GM23338 (cell line): ENCODE data around the gene IGSF8. TPM values are rescaled to one million over a fixed set of nuclear protein-coding genes. Genes with fewer than 3 reads are reported as not detected.

Source experiments
- ATAC-seq: fragments of 200-7000 bp; cut with Tn5 transposase; 3 replicates; pipeline ENCODE4 v1.9.1; 2020
- DNase-seq: peaks from one replicate; pipeline ENCODE4 v3.0.0-alpha.2; 2015; ENCODE audit warnings: low spot score
- H2AFZ ChIP-seq: fragments of 200-600 bp; sonication (generic); 2 replicates; pipeline ENCODE4 v1.8.0; 2016; ENCODE audit warnings: antibody characterized with exemption, mild to moderate bottlenecking, moderate library complexity
- H3F3A ChIP-seq: fragments of 200-600 bp; sonication (generic); replicated peaks from 2 replicates; pipeline ENCODE4 v1.8.0; 2017; ENCODE audit warnings: antibody characterized with exemption, mixed run types, low read depth
- H3K27ac ChIP-seq: fragments of 200-600 bp; sonication (generic); 2 replicates; pipeline ENCODE4 v1.6.1; 2016; ENCODE audit warnings: low read depth
- H3K27me3 ChIP-seq: fragments of 200-600 bp; sonication (generic); 2 replicates; pipeline ENCODE4 v1.8.0; 2016; ENCODE audit warnings: mild to moderate bottlenecking, mixed run types, moderate library complexity; ENCODE audit not compliant: insufficient read depth
- H3K36me3 ChIP-seq: fragments of 200-600 bp; sonication (generic); 2 replicates; pipeline ENCODE4 v1.8.0; 2016; ENCODE audit warnings: mild to moderate bottlenecking; ENCODE audit not compliant: insufficient read depth
- H3K4me1 ChIP-seq: fragments of 200-600 bp; sonication (generic); 2 replicates; pipeline ENCODE4 v1.8.0; 2016; ENCODE audit warnings: mild to moderate bottlenecking, moderate library complexity; ENCODE audit not compliant: insufficient read depth
- H3K4me2 ChIP-seq: fragments of 200-600 bp; sonication (generic); 2 replicates; pipeline ENCODE4 v1.7.1; 2017; ENCODE audit warnings: mixed run types
- H3K4me3 ChIP-seq: fragments of 200-600 bp; sonication (generic); 2 replicates; pipeline ENCODE4 v1.6.1; 2016; ENCODE audit warnings: mixed run types
- H3K79me2 ChIP-seq: fragments of 200-600 bp; sonication (generic); replicated peaks from 2 replicates; pipeline ENCODE4 v1.8.0; 2017; ENCODE audit warnings: mild to moderate bottlenecking; ENCODE audit not compliant: insufficient read depth
- H3K9me2 ChIP-seq: fragments of 200-600 bp; sonication (generic); 2 replicates; pipeline ENCODE4 v1.8.0; 2017; ENCODE audit not compliant: insufficient read depth
- H4K20me1 ChIP-seq: fragments of 200-600 bp; sonication (generic); replicated peaks from 2 replicates; pipeline ENCODE4 v1.8.0; 2017; ENCODE audit warnings: mild to moderate bottlenecking; ENCODE audit not compliant: insufficient read depth
- H3K27ac Mint-ChIP-seq: 2 replicates; pipeline ENCODE4 v1.8.0; 2020; ENCODE audit warnings: inconsistent platforms, mild to moderate bottlenecking, moderate library complexity, mixed read lengths
- H3K27me3 Mint-ChIP-seq: 3 replicates; pipeline ENCODE4 v1.8.0; 2022; ENCODE audit warnings: low read depth, mild to moderate bottlenecking, moderate library complexity, mixed read lengths, inconsistent platforms; ENCODE audit not compliant: insufficient read depth, poor library complexity
- H3K36me3 Mint-ChIP-seq: 3 replicates; pipeline ENCODE4 v1.8.0; 2021; ENCODE audit warnings: low read depth, mild to moderate bottlenecking, inconsistent platforms, moderate library complexity, mixed read lengths
- H3K4me1 Mint-ChIP-seq: 3 replicates; pipeline ENCODE4 v1.8.0; 2020; ENCODE audit warnings: mild to moderate bottlenecking, inconsistent platforms, mixed read lengths
- H3K4me3 Mint-ChIP-seq: 3 replicates; pipeline ENCODE4 v1.8.0; 2021; ENCODE audit warnings: moderate library complexity, mild to moderate bottlenecking, inconsistent platforms, mixed read lengths
- H3K9me3 Mint-ChIP-seq: 3 replicates; pipeline ENCODE4 v1.8.0; 2020; ENCODE audit warnings: moderate library complexity, mild to moderate bottlenecking, inconsistent platforms, mixed read lengths
- STAT1 ChIP-seq: IDR thresholded peaks from one replicate; pipeline ENCODE4 v1.6.1; 2016; ENCODE audit warnings: antibody characterized with exemption; ENCODE audit not compliant: unreplicated experiment
- polyA plus RNA-seq: library from polyadenylated mRNA; unstranded; fragments of >200 nt; fragmentation: Nextera tagmentation; extraction: Ambion mirVana; gene quantifications from 2 replicates; pipeline ENCODE4 v1.2.1, GENCODE V29; 2016
- total RNA-seq: library from RNA; depleted of rRNA; stranded (reverse); fragments of >200 nt; shearing (Covaris generic); gene quantifications from 2 replicates; pipeline ENCODE4 v1.2.3, GENCODE V29; 2014
- TF ChIP-seq, protein P1 (sequence below): fragments of 250-450 bp; sonication (Bioruptor Pico); IDR thresholded peaks from 2 replicates; pipeline ENCODE4 v1.5.0; 2020; ENCODE audit warnings: mild to moderate bottlenecking, moderate library complexity

IGSF8 gene
- total and polyA plus RNA-seq, 2 experiments from 2014 or later = 38.4 to 120 TPM

DNA sequence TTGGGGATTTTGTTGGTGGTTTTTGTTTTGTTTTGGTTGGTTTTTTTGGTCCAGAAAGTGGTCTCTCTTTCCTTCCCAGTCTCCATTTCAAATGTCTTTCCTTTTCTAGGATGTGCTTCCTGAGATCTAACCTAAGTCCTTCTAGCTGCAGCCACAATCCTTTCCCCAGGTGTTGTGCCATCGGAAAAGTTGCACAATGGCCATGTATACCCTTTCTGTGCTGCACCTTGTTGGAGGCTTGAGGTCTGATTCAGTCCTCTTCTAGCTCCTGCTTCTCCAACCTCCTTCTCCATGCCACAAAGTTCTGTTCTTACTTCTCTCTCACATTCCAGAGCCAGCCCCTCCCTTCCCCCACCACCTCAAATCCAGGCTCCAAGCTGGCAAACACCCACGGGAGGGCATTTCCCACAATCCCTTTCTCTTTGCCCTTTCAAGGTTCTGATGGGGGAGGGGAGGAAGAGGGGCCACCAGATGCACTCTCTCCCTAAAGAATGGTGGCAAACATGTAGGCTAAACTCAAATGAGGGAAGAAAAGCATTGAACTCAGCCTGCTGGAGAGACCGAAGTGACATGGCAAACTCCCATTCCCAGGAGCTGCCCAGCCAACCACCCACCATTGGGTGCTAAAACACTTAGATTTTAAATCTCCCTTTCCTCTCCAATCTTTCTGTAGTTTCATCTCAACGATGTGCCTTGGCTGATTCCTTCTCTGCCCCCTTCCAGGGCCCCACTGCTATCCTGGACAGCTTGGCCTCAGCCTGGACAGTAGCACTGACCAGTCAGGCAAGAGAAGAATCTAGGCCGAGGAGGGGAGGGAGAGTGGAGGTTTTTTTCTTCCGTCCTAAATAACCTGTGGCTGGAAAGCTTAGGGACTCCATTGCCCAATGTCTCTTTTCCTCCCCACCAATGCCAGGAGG is 31.3 kb downstream of the IGSF8 start:
- ATAC-seq = no peak
- peaks cover 28% of the 10 kb centered on the region for H3K27me3 ChIP-seq

More for the DNA sequence above, 31.3 kb downstream of the IGSF8 start:
- Histone ChIP-seq H3K9me2 (no peaks in the 10 kb centered on the region), H3K4me3 (0 out of 2 replicates have a peak overlapping the region, but pooled peaks have one; percentile 15), H3F3A (peaks cover 4% of the 10 kb centered on the region; the same call in 1 of the 2 replicates), H3K79me2 (no peaks in the 10 kb centered on the region), H2AFZ (no peak overlapping the region), H4K20me1 (no peaks in the 10 kb centered on the region), H3K27ac (no peak overlapping the region), H3K4me2 (peak overlapping the region; percentile 62), H3K4me1 (peaks cover 29% of the 10 kb centered on the region), H3K36me3 (no peaks in the 10 kb centered on the region)
- Mint-ChIP-seq H3K4me1 (peaks cover 35% of the 10 kb centered on the region), H3K36me3 (no peaks in the 10 kb centered on the region), H3K27me3 (peaks cover 16% of the 10 kb centered on the region), H3K4me3 (no peak overlapping the region), H3K27ac (no peak overlapping the region; the same call in 1 of the 2 replicates), H3K9me3 (no peaks in the 10 kb centered on the region; the same call in 2 of the 3 replicates)
- no peak for TF ChIP-seq STAT1
- TF ChIP-seq, protein P1, sequence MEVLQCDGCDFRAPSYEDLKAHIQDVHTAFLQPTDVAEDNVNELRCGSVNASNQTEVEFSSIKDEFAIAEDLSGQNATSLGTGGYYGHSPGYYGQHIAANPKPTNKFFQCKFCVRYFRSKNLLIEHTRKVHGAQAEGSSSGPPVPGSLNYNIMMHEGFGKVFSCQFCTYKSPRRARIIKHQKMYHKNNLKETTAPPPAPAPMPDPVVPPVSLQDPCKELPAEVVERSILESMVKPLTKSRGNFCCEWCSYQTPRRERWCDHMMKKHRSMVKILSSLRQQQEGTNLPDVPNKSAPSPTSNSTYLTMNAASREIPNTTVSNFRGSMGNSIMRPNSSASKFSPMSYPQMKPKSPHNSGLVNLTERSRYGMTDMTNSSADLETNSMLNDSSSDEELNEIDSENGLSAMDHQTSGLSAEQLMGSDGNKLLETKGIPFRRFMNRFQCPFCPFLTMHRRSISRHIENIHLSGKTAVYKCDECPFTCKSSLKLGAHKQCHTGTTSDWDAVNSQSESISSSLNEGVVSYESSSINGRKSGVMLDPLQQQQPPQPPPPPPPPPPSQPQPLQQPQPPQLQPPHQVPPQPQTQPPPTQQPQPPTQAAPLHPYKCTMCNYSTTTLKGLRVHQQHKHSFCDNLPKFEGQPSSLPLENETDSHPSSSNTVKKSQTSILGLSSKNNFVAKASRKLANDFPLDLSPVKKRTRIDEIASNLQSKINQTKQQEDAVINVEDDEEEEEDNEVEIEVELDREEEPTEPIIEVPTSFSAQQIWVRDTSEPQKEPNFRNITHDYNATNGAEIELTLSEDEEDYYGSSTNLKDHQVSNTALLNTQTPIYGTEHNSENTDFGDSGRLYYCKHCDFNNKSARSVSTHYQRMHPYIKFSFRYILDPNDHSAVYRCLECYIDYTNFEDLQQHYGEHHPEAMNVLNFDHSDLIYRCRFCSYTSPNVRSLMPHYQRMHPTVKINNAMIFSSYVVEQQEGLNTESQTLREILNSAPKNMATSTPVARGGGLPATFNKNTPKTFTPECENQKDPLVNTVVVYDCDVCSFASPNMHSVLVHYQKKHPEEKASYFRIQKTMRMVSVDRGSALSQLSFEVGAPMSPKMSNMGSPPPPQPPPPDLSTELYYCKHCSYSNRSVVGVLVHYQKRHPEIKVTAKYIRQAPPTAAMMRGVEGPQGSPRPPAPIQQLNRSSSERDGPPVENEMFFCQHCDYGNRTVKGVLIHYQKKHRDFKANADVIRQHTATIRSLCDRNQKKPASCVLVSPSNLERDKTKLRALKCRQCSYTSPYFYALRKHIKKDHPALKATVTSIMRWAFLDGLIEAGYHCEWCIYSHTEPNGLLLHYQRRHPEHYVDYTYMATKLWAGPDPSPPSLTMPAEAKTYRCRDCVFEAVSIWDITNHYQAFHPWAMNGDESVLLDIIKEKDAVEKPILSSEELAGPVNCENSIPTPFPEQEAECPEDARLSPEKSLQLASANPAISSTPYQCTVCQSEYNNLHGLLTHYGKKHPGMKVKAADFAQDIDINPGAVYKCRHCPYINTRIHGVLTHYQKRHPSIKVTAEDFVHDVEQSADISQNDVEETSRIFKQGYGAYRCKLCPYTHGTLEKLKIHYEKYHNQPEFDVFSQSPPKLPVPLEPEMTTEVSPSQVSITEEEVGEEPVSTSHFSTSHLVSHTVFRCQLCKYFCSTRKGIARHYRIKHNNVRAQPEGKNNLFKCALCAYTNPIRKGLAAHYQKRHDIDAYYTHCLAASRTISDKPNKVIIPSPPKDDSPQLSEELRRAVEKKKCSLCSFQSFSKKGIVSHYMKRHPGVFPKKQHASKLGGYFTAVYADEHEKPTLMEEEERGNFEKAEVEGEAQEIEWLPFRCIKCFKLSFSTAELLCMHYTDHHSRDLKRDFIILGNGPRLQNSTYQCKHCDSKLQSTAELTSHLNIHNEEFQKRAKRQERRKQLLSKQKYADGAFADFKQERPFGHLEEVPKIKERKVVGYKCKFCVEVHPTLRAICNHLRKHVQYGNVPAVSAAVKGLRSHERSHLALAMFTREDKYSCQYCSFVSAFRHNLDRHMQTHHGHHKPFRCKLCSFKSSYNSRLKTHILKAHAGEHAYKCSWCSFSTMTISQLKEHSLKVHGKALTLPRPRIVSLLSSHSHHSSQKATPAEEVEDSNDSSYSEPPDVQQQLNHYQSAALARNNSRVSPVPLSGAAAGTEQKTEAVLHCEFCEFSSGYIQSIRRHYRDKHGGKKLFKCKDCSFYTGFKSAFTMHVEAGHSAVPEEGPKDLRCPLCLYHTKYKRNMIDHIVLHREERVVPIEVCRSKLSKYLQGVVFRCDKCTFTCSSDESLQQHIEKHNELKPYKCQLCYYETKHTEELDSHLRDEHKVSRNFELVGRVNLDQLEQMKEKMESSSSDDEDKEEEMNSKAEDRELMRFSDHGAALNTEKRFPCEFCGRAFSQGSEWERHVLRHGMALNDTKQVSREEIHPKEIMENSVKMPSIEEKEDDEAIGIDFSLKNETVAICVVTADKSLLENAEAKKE = 0 out of 2 replicates have a peak, but pooled peaks have one; percentile 16
- DNase-seq = peak; percentile 45
